Keratinocyte (primary cell): Measurements from ENCODE around the gene ATP8A1. TPM values are rescaled to one million over a fixed set of nuclear protein-coding genes. Genes with fewer than 3 reads are reported as not detected.

Source experiments
- DNase-seq: peaks from one replicate; pipeline ENCODE4 v3.0.0-alpha.2; 2011; ENCODE audit warnings: low read depth, missing footprints, low spot score
- FAIRE-seq: peaks from 2 replicates; lab custom pipeline; 2011; peaks lifted over from hg19 to GRCh38; lab: Jason Lieb, UNC
- H2AFZ ChIP-seq: 2 replicates; pipeline ENCODE4 v1.6.0; 2012; ENCODE audit warnings: low read length, control low read depth, inconsistent platforms; ENCODE audit not compliant: control insufficient read depth
- H3K27ac ChIP-seq: 2 replicates; pipeline ENCODE4 v1.5.1; 2011; ENCODE audit warnings: low read length; ENCODE audit not compliant: control insufficient read depth, insufficient read depth
- H3K27me3 ChIP-seq: 3 replicates; pipeline ENCODE4 v1.6.0; 2011; ENCODE audit warnings: low read length; ENCODE audit not compliant: control insufficient read depth, insufficient read depth; ENCODE audit errors: extremely low read depth
- H3K36me3 ChIP-seq, 2 experiments: 2 replicates in 1 of 2; 3 replicates in 1 of 2; pipeline ENCODE4 v1.5.1; 2011; ENCODE audit warnings: low read length in 2 of 2, mild to moderate bottlenecking in 1 of 2; ENCODE audit not compliant: control insufficient read depth in 2 of 2, insufficient read depth in 2 of 2; ENCODE audit errors: extremely low read depth in 1 of 2
- H3K4me1 ChIP-seq: 3 replicates; pipeline ENCODE4 v1.5.1; 2011; ENCODE audit warnings: low read length; ENCODE audit not compliant: control insufficient read depth, insufficient read depth; ENCODE audit errors: extremely low read depth
- H3K4me2 ChIP-seq: 3 replicates; pipeline ENCODE4 v1.6.0; 2011; ENCODE audit warnings: low read depth, low read length; ENCODE audit not compliant: control insufficient read depth, insufficient read depth; ENCODE audit errors: extremely low read depth
- H3K4me3 ChIP-seq, 3 experiments: fragments of 200-600 bp in 1 of 3; sonication (generic) in 1 of 3; 2 replicates in 2 of 3; 3 replicates in 1 of 3; pipeline ENCODE4 v1.5.1; 2011 to 2016; ENCODE audit warnings: low read length in 3 of 3, mild to moderate bottlenecking in 3 of 3, control low read depth in 2 of 3, inconsistent platforms in 1 of 3, low read depth in 1 of 3, mixed read lengths in 1 of 3, mixed run types in 1 of 3, moderate library complexity in 1 of 3; ENCODE audit not compliant: control insufficient read depth in 2 of 3, insufficient read depth in 2 of 3; ENCODE audit errors: extremely low read depth in 1 of 3
- H3K79me2 ChIP-seq: 2 replicates; pipeline ENCODE4 v1.6.0; 2012; ENCODE audit warnings: low read length; ENCODE audit not compliant: control insufficient read depth, insufficient read depth
- H3K9ac ChIP-seq: 3 replicates; pipeline ENCODE4 v1.6.0; 2011; ENCODE audit warnings: low read length; ENCODE audit not compliant: control insufficient read depth, insufficient read depth; ENCODE audit errors: extremely low read depth
- H3K9me1 ChIP-seq: 3 replicates; pipeline ENCODE4 v1.6.0; 2011; ENCODE audit warnings: low read length; ENCODE audit not compliant: control insufficient read depth, insufficient read depth; ENCODE audit errors: extremely low read depth
- H3K9me3 ChIP-seq: 2 replicates; pipeline ENCODE4 v1.5.1; 2012; ENCODE audit warnings: low read depth, low read length; ENCODE audit not compliant: control insufficient read depth
- H4K20me1 ChIP-seq: 3 replicates; pipeline ENCODE4 v1.6.0; 2011; ENCODE audit warnings: low read length; ENCODE audit not compliant: control insufficient read depth, insufficient read depth; ENCODE audit errors: extremely low read depth
- EZH2 ChIP-seq: IDR thresholded peaks from one replicate; pipeline ENCODE4 v1.6.1; 2012; ENCODE audit warnings: inconsistent platforms, mild to moderate bottlenecking, low read length, moderate library complexity
- dilution Hi-C: fragments of 300-500 bp; cut with MboI; formaldehyde crosslinking; loops from one replicate; pipeline ENCODE4 v1.7.0; 2020; ENCODE audit warnings: low sequenced_read_pairs; ENCODE audit not compliant: extremely low pct_ligation_motif_present
- polyA plus RNA-seq, 5 experiments: library from polyadenylated mRNA; depleted of rRNA in 3 of 5; stranded (reverse) in 3 of 5; stranded (forward) in 1 of 5; unstranded in 1 of 5; fragments of >200 nt; gene quantifications; 1 replicate in 1 of 5; 2 replicates in 3 of 5; 3 replicates in 1 of 5; pipeline versions ENCODE4 v1.2.1 to v1.2.3, GENCODE V29; 2011 to 2012; ENCODE audit warnings: missing spikeins in 2 of 5, low read depth in 1 of 5, low replicate concordance in 1 of 5
- TF ChIP-seq, protein P1 (sequence below), 3 experiments: IDR thresholded peaks in 1 of 3; conservative IDR thresholded peaks in 1 of 3; optimal IDR thresholded peaks in 1 of 3; 2 replicates in 2 of 3; 3 replicates in 1 of 3; pipeline versions ENCODE3 to v1.5.1; 2011; ENCODE audit warnings: low read length in 3 of 3, mild to moderate bottlenecking in 3 of 3, moderate library complexity in 2 of 3, control low read depth in 1 of 3, inconsistent platforms in 1 of 3; ENCODE audit not compliant: insufficient read depth in 2 of 3; ENCODE audit errors: extremely low read depth in 1 of 3

ATP8A1 gene
- polyA plus RNA-seq, 1 donor (not counting 4 experiments of a cell fraction or from before 2014, with no cell fraction given) = 0.20 TPM

DNA sequence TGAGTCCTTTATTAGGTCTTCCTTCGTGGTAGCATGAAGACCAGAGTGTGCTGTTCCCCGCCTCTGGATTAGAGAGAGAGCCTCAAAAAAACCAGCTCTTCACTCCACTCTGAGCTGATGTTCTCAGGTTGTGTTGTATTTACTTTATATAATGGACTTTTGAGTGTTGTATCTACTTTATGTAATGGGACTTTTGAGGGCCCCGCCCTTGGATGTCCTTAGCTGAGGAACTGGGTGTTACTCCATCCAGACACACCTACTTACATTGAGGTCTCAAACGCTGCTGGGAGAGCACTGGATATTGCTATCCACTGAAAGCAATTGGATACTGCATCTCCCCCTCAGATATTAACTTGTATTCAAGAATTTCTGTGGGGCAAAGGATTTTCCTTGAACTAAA, 28.2 kb downstream of the ATP8A1 start:
- no peak for FAIRE-seq
- Histone ChIP-seq H4K20me1 (no peaks in the 10 kb centered on the region), H3K4me3 (no peak overlapping the region), H2AFZ (no peak overlapping the region), H3K9ac (no peak overlapping the region), H3K36me3 (no peaks in the 10 kb centered on the region), H3K9me3 (no peaks in the 10 kb centered on the region), H3K4me2 (no peak overlapping the region), H3K9me1 (no peaks in the 10 kb centered on the region), H3K27me3 (no peaks in the 10 kb centered on the region), H3K27ac (no peak overlapping the region), H3K4me1 (no peaks in the 10 kb centered on the region), H3K79me2 (no peaks in the 10 kb centered on the region)
- no peak for DNase-seq
- dilution Hi-C loops = no loop called here
- TF ChIP-seq, protein P1, sequence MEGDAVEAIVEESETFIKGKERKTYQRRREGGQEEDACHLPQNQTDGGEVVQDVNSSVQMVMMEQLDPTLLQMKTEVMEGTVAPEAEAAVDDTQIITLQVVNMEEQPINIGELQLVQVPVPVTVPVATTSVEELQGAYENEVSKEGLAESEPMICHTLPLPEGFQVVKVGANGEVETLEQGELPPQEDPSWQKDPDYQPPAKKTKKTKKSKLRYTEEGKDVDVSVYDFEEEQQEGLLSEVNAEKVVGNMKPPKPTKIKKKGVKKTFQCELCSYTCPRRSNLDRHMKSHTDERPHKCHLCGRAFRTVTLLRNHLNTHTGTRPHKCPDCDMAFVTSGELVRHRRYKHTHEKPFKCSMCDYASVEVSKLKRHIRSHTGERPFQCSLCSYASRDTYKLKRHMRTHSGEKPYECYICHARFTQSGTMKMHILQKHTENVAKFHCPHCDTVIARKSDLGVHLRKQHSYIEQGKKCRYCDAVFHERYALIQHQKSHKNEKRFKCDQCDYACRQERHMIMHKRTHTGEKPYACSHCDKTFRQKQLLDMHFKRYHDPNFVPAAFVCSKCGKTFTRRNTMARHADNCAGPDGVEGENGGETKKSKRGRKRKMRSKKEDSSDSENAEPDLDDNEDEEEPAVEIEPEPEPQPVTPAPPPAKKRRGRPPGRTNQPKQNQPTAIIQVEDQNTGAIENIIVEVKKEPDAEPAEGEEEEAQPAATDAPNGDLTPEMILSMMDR (optimal IDR thresholded peaks at IDR 0.05 in 1 of 3, IDR thresholded peaks at IDR 0.05 in 1 of 3, conservative IDR thresholded peaks at IDR 0.05 in 1 of 3; ENCODE audit: extremely low read depth in 1 of 3, insufficient read depth in 2 of 3, low read length in 3 of 3) = no peak
- no peak for TF ChIP-seq EZH2

DNA sequence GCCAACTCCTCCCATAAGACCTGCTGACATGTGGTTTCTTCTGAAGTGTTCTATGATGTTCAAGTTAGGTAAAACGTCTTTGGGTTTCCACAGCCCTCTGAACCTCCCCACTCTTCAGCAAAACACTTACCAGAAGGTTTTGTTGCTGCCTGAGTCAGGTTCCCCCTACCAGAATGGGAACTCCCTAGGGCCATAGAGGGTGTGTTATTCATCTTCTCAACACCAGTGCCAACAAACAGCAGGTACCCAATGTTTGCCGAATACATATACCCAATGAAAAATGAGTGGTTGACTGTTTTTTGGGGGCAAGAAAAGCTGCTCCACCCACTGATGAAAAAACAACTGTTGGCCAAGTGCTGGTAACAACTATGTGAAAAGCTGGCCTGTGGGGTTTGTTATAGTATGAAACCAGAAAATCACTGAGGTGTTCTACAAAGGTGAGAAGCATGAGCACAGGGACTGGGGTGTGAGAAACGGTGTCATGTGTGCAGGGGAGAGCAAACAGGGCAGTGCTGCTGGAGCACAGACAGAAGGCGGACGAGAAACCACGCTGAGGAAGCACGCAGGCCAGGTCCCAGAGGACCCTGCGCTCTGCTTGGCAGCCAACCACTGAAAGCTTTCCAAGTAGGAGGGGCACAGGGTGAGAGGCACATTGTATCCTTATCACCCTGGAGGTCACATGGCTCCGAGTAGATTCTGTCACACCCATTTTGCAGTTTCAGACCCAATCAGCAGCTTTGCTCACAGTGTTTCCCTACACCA, 28.8 kb downstream of the ATP8A1 start:
- Histone ChIP-seq H3K4me2 (no peak overlapping the region), H3K9me1 (no peaks in the 10 kb centered on the region), H3K27me3 (no peaks in the 10 kb centered on the region), H3K27ac (no peak overlapping the region), H3K9ac (no peak overlapping the region), H3K4me1 (no peaks in the 10 kb centered on the region), H3K79me2 (no peaks in the 10 kb centered on the region), H3K4me3 (no peak overlapping the region), H2AFZ (no peak overlapping the region), H3K36me3 (no peaks in the 10 kb centered on the region), H3K9me3 (no peaks in the 10 kb centered on the region), H4K20me1 (no peaks in the 10 kb centered on the region)
- FAIRE-seq (no peak), DNase-seq (no peak)
- TF ChIP-seq EZH2 = no peak
- TF ChIP-seq, protein P1 (optimal IDR thresholded peaks at IDR 0.05 in 1 of 3, IDR thresholded peaks at IDR 0.05 in 1 of 3, conservative IDR thresholded peaks at IDR 0.05 in 1 of 3; ENCODE audit: extremely low read depth in 1 of 3, insufficient read depth in 2 of 3, low read length in 3 of 3) = no peak
- dilution Hi-C loops = no loop called here
